HG03432 (cell line): ENCODE data around the gene APEX2.
A peak's percentile ranks its signal among the peaks of the same experiment; 100 is the strongest.
"Not testable (repeated sequence)": the region's sequence is repeated elsewhere in the genome, so short reads cannot be mapped to it uniquely, and the experiment has no call there.

Source experiments
- ATAC-seq: cut with Tn5 transposase; IDR thresholded peaks from one replicate; pipeline ENCODE4 v1.9.1; 2021; ENCODE audit warnings: mild to moderate bottlenecking, moderate library complexity; ENCODE audit not compliant: unreplicated experiment

The APEX2 gene

DNA sequence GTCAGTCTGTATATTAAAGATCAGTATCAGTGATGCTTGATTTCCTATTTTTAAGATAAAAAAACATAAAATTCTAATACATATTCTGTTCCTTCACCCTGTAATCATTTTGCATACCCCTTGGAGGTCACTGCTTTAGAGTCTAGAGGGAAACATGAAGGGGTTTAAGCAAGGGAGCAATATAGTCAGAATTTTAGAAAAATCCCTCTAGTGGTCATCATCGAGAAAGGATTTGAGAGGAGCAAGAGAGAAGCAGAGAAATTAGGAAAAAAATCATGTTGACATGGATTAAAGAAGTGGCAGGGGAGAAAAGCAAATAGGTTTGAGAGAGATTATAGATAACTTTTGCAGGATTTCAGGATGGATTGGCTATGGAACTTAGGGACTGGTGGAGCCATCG lies 11.1 kb downstream of the APEX2 start:
- ATAC-seq = no peak

- ATAC-seq = no peak
These were observed 14.7 kb downstream of the APEX2 start for GRCh38 chrX:55014897-55015299.

DNA sequence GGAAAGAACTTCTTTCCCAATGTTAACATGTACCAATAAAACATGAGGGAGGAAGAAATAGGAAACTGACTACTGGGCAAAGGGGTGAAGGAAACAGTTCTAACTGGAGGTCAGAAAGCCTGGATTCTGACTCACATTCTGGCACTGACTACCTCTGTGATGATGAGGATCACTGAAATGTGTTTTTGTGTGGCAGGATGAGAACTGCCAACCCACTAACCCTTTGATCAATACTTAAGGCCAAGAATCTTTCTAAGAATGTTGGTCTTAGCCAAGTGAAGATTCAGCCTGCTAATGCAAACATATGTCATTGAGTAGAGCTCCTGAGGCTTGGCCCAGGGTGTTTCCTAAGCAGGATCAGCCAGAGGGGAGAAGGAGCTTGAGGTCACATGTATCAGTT lies 26.0 kb downstream of the APEX2 start:
- no peak for ATAC-seq

- ATAC-seq = no peak
These were observed 26.7 kb downstream of the APEX2 start for GRCh38 chrX:55026840-55027239.

DNA sequence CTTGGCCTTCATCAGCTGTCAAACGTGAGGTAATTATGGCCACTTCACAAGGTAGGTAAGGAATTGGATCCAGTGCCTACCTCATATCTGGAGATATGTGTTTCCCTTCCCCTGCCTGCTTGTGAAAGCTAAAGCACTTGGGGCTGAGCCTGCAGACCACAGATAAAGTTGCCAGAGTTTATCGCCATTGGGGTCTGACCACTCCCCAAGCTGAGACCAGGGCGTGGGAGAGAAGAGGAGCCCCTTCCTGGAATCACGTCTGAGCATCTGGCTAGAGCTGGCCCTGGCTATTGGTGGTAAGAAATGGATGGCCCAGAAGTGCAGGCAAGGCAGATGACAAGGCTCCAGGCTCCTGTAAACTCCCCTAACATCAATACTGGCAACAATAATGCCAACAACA lies 27.9 kb downstream of the APEX2 start:
- ATAC-seq = no peak

DNA sequence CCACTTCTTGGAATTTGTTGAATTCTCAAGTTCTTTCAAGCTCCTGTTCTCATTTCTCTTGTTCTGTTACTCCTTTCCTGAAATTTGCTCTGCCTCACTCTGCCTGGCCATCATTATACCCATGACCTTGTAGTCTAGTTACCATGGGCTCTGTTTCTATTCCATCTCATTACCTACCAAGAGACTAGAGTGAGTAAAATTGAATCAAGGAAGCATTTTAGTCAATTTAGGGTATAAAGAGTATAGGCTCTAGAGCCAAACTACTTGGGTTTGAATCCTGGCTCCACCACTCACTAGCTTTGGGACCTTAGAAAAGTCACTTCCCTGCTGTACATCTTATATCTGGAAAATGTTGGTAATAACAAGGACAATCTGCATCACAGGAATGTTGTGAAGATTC lies 28.4 kb downstream of the APEX2 start:
- no peak for ATAC-seq

DNA sequence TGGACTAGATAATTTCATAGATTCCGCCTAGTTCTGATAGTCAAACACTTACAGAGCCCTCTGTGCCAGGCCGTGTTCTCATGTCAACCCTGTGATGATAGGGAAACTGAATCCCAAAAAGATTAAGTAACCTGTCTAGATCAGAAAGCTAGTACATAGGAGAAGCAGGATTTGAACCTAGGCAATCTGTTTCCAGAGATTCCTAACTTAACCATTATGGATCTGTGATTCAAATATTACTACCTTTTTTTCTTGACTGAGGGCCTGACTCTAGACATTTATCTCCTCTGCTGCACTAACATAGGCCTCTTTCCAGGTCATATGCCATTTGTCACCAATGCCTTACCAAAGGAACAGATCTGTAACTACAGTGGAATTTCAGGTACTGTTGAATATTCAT lies 29.1 kb downstream of the APEX2 start:
- ATAC-seq = no peak

DNA sequence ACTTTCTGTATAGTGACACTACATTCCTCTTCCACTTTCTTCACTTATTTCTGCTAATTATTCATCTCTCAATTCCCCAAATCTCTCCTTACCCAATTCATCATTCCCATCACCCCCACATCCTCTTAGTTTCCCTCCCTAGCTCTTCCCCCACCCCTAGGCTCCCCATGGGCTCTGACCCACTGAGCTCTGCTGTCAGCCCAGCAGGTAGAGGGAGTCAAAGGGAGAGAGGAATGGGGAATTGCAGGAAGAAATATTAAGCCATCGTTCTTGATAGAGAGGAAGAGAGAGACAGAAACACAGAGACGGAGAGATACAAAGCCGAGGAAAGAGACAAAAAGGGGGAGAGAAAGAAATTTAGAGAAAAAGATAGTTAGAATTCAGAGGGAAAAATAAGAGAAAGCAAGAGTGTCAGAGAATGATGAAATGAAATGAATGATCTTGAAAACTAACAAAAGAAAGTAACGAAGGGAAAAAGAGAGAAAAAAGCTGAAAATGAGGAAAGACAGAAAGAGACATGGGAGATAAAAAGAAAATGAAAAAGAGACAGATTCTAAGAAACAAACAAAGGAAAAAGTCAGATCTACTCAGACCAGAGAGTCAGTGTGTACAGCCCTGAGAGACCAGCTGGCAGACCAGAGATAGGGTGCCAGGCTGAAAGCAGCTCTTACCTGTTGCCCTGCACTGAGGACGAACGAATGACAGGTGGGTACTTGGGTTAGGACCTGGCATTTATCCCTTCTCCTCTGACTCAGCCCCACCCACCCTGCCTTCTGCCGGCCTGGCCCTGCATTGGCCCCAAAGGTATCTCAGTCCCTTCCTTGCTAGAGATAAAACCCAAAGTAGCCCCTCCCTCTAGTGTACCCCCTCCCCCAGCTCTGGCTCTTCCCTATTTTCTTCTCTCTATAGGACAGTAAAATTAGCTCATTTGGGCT lies 30.4 kb downstream of the APEX2 start, which contains the start of gene ALAS2:
TSS of gene ALAS2 (minus strand) at position 707 of the 935 bp plus-strand sequence. CDS start 4,977 bp downstream, outside the sequence.
- no peak for ATAC-seq

- ATAC-seq = no peak
These were observed 33.3 kb downstream of the APEX2 start for GRCh38 chrX:55033429-55033828.

DNA sequence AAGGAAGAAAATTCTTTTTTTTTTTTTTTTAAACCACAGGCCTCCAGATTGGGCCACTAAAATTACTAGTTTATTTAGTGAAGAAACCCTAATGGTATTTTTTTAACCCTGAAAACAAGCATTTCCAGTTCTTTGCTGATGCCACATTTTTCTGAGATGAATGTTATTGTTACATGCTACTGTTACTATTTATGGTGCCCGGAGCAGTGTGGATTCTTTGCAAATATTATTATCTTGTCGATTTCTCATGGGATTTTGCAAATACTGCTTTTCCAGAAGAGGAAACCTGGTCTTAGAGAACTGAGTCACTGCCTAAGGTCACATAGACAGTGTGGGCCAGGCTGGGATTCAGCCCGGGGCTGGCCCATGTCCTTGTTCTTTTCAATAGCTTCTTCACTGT lies 39.3 kb downstream of the APEX2 start:
- no peak for ATAC-seq

DNA sequence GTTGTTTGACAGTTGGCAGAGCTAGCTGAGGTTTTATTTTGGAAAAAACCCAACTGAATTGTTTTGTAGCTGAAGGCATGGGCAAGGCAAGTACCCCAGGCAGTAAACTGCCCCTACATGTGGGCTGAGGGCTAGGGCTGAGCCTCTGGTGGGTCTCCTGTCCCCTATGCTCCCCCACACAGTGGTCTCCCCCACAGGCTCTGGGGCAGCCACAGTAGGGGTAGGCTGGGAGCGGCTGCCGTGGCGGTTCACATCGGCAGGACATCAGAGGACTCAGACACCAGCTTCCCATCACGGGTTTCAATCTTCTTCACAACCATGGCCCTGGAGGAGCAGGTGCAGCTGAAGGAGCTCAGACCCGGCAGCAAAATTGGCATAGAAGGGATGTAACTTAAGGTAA lies 41.4 kb downstream of the APEX2 start:
- no peak for ATAC-seq

DNA sequence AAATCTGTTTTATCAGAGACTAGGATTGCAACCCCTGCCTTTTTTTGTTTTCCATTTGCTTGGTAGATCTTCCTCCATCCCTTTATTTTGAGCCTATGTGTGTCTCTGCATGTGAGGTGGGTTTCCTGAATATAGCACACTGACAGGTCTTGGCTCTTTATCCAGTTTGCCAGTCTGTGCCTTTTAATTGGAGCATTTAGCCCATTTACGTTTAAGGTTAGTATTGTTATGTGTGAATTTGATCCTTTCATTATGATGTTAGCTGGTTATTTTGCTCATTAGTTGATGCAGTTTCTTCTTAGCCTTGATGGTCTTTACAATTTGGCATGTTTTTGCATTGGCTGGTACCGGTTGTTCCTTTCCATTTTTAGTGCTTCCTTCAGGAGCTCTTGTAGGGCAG lies 50.4 kb downstream of the APEX2 start:
- not testable (repeated sequence) for ATAC-seq

- no peak for ATAC-seq
These were observed 56.9 kb downstream of the APEX2 start for GRCh38 chrX:55056820-55057674.

DNA sequence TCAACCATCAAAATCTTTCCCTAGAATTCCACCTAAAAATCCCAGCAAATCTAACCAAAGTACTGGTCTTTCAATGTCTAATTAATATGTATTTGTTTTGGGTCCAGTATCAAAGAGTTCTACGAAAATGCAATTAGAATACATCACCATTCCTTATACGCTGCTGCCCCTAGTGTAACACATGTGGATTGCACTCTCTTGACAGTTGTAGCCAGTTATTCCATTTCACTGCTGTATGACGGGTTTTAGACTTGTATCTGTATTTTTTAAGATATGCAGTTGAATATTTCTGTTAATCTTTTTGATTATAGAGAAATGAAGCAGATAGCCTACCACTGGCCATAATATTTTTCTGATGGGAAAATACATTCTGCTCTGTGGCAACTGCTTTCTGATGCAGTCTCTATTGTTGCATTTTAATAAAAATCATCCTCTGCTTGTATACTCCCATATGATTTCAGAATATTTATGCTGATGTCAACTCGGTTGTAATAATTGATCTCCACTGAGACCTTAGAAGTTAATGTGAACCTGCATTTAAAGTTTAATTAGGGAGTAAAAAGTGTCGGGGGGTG lies 57.6 kb downstream of the APEX2 start:
- peak; percentile 62 for ATAC-seq
